ENCODE measurements around the gene VILL. TPM values are rescaled to one million over a fixed set of nuclear protein-coding genes. Genes with fewer than 3 reads are reported as not detected.
"Not testable (repeated sequence)": the region's sequence is repeated elsewhere in the genome, so short reads cannot be mapped to it uniquely, and the experiment has no call there.

The VILL gene
- polyA plus RNA-seq, 1 donor from 2014 or later, result not detected

- Histone ChIP-seq H3K9ac (ENCODE audit: low read length) (no peak overlapping the region), H3K9me2 (ENCODE audit: insufficient read depth, low read length) (no peaks in the 10 kb centered on the region), H3K27ac (ENCODE audit: low read length) (no peak overlapping the region), H3F3A (ENCODE audit: insufficient read depth, low read length, poor library complexity, severe bottlenecking) (no peaks in the 10 kb centered on the region), H2AFZ (ENCODE audit: low read depth, low read length) (no peak overlapping the region), H3K4me2 (ENCODE audit: low read length) (no peak overlapping the region), H3K79me2 (replicated peaks; ENCODE audit: insufficient read depth, low read length) (no peaks in the 10 kb centered on the region), H3K36me3 (ENCODE audit: insufficient read depth, low read length) (no peaks in the 10 kb centered on the region), H3K9me3 (ENCODE audit: low read length) (no peaks in the 10 kb centered on the region), H3K4me3 (ENCODE audit: low read length) (no peak overlapping the region), H3K27me3 (ENCODE audit: insufficient read depth, low read depth, low read length) (no peaks in the 10 kb centered on the region), H4K20me1 (ENCODE audit: insufficient read depth) (no peaks in the 10 kb centered on the region)
- no peak for TF ChIP-seq REST (IDR thresholded peaks at IDR 0.05; ENCODE audit: borderline replicate concordance)
- TF ChIP-seq CTCF (IDR thresholded peaks at IDR 0.05; ENCODE audit: poor library complexity, severe bottlenecking), result no peak
- TF ChIP-seq POLR2AphosphoS5 (IDR thresholded peaks at IDR 0.05), result no peak
- no peak for TF ChIP-seq TAF1 (IDR thresholded peaks at IDR 0.05; ENCODE audit: low read depth)
- TF ChIP-seq EZH2 (IDR thresholded peaks at IDR 0.05; ENCODE audit: borderline replicate concordance, insufficient read depth, low read length, poor library complexity, severe bottlenecking), result no peak
- TF ChIP-seq EP300 (conservative IDR thresholded peaks at IDR 0.05; ENCODE audit: poor library complexity, severe bottlenecking), result no peak
- TF ChIP-seq MXI1 (conservative IDR thresholded peaks at IDR 0.05; ENCODE audit: poor library complexity, severe bottlenecking), result no peak
- TF ChIP-seq SMC3 (conservative IDR thresholded peaks at IDR 0.05; ENCODE audit: poor library complexity), result no peak
- no peak for TF ChIP-seq RAD21 (conservative IDR thresholded peaks at IDR 0.05)
Observed at GRCh38 chr3:38049358-38050126, 59.0 kb downstream of the VILL start.

- no peaks in the 10 kb centered on the region for H3K79me2 ChIP-seq (replicated peaks; ENCODE audit: insufficient read depth, low read length)
- no peak overlapping the region for H3K4me3 ChIP-seq (ENCODE audit: low read length)
- no peaks in the 10 kb centered on the region for H3F3A ChIP-seq (ENCODE audit: insufficient read depth, low read length, poor library complexity, severe bottlenecking)
- no peaks in the 10 kb centered on the region for H3K9me2 ChIP-seq (ENCODE audit: insufficient read depth, low read length)
- no peaks in the 10 kb centered on the region for H3K27me3 ChIP-seq (ENCODE audit: insufficient read depth, low read depth, low read length)
- no peaks in the 10 kb centered on the region for H3K36me3 ChIP-seq (ENCODE audit: insufficient read depth, low read length)
- H4K20me1 ChIP-seq (ENCODE audit: insufficient read depth), result no peaks in the 10 kb centered on the region
- H3K9ac ChIP-seq (ENCODE audit: low read length), result no peak overlapping the region
- no peak overlapping the region for H3K4me2 ChIP-seq (ENCODE audit: low read length)
- H3K9me3 ChIP-seq (ENCODE audit: low read length), result no peaks in the 10 kb centered on the region
- TF ChIP-seq SMC3 (conservative IDR thresholded peaks at IDR 0.05; ENCODE audit: poor library complexity) (no peak), TAF1 (IDR thresholded peaks at IDR 0.05; ENCODE audit: low read depth) (no peak), POLR2AphosphoS5 (IDR thresholded peaks at IDR 0.05) (no peak), MXI1 (conservative IDR thresholded peaks at IDR 0.05; ENCODE audit: poor library complexity, severe bottlenecking) (no peak), EZH2 (IDR thresholded peaks at IDR 0.05; ENCODE audit: borderline replicate concordance, insufficient read depth, low read length, poor library complexity, severe bottlenecking) (no peak), CTCF (IDR thresholded peaks at IDR 0.05; ENCODE audit: poor library complexity, severe bottlenecking) (no peak), REST (IDR thresholded peaks at IDR 0.05; ENCODE audit: borderline replicate concordance) (no peak), EP300 (conservative IDR thresholded peaks at IDR 0.05; ENCODE audit: poor library complexity, severe bottlenecking) (no peak), RAD21 (conservative IDR thresholded peaks at IDR 0.05) (no peak)
- H3K27ac ChIP-seq (ENCODE audit: low read length), result no peak overlapping the region
- no peak overlapping the region for H2AFZ ChIP-seq (ENCODE audit: low read depth, low read length)
Observed at GRCh38 chr3:38051131-38051530, 60.5 kb downstream of the VILL start.

GRCh38 chr3:38053286-38053685, 62.7 kb downstream of the VILL start:
- not testable (repeated sequence) for H3K9ac ChIP-seq (ENCODE audit: low read length); H3K36me3 ChIP-seq (ENCODE audit: insufficient read depth, low read length); H3K27ac ChIP-seq (ENCODE audit: low read length); H3K4me3 ChIP-seq (ENCODE audit: low read length); H3K27me3 ChIP-seq (ENCODE audit: insufficient read depth, low read depth, low read length); H3K4me2 ChIP-seq (ENCODE audit: low read length); H2AFZ ChIP-seq (ENCODE audit: low read depth, low read length); H3K9me3 ChIP-seq (ENCODE audit: low read length); H4K20me1 ChIP-seq (ENCODE audit: insufficient read depth); H3K9me2 ChIP-seq (ENCODE audit: insufficient read depth, low read length); H3K79me2 ChIP-seq (replicated peaks; ENCODE audit: insufficient read depth, low read length); H3F3A ChIP-seq (ENCODE audit: insufficient read depth, low read length, poor library complexity, severe bottlenecking)
